ENCODE results near the gene C16orf46.

The C16orf46 gene

DNA sequence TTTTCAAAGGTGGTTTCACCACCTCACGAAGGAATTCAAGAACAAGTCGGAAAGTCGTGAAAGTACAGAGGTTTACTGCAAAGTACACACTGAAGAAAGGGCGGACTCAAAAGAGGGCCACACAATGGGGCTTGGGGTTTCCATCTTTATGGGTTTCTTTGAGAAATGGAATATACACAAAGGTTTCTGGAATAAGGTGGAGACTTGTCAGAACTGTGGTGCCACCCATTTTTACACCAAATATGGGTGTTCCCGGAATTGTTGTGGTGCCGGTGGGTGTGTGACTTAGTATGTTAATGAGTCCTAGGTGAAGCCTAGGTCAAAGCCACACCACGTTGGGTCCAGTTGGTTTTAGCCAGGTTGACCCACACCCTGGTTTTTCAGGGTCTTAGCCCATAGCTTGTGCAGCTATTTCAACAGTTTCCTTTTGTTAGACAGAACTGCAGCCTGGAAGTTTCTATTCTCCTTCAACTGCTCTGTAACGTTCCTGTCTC, 19.7 kb upstream of the C16orf46 start:
- TF ChIP-seq, protein P1, sequence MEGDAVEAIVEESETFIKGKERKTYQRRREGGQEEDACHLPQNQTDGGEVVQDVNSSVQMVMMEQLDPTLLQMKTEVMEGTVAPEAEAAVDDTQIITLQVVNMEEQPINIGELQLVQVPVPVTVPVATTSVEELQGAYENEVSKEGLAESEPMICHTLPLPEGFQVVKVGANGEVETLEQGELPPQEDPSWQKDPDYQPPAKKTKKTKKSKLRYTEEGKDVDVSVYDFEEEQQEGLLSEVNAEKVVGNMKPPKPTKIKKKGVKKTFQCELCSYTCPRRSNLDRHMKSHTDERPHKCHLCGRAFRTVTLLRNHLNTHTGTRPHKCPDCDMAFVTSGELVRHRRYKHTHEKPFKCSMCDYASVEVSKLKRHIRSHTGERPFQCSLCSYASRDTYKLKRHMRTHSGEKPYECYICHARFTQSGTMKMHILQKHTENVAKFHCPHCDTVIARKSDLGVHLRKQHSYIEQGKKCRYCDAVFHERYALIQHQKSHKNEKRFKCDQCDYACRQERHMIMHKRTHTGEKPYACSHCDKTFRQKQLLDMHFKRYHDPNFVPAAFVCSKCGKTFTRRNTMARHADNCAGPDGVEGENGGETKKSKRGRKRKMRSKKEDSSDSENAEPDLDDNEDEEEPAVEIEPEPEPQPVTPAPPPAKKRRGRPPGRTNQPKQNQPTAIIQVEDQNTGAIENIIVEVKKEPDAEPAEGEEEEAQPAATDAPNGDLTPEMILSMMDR (IDR thresholded peaks at IDR 0.05; ENCODE audit: extremely low read depth, insufficient read depth, missing control alignments) = no peak
- in situ Hi-C loops (cut with MboI; ENCODE audit: low pct_unique_long_range_greater_than_20kb, low sequenced_read_pairs, unreplicated experiment) = no loop called here
- DNase-seq (ENCODE audit: low spot score) = no peak

DNA sequence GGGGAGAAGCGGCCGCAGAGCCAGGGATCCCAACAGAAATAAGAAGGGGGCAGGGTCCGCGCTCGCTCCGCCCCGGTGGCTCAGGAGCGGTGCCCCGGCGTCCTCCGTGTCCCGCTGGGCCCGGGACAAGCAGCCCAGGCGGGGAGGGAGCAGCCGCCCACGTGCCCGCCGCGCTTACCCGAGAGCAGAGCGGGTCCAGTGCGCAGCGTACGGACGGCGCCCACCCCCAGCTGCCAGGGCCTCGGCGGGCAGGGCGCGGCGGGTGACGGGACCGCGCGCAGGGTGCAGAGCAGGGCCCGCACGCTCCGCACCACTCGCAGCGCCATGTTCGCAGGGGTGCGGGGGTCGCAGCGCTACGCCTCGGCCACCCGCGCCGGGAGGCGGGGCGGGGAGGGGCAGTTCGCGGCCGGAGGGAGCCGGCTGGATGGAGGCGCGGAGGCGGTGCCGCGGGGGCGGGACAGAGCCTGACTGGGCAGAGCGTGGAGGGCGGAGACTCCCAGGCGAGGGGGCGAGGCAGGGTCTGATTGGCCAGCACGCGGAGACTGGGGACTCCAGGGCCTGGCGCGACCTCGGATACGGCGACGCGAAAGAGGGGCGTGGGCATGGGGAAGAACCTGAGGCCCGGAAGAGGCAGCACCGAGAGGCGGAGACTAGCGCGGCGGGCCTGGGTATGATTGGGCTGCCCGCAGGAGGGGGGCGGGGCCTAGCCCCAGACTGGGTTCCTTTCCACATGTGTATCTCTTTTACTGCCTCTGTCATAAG, 19.1 kb upstream of the C16orf46 start, which contains the start of gene GCSH:
TSS of gene GCSH (minus strand) at position 443 of the 762 bp plus-strand sequence. CDS start at position 326, 117 bp downstream.
- peak; percentile 96 for DNase-seq (ENCODE audit: low spot score)
- in situ Hi-C loops (cut with MboI; ENCODE audit: low pct_unique_long_range_greater_than_20kb, low sequenced_read_pairs, unreplicated experiment) = no loop called here
- TF ChIP-seq, protein P1 (IDR thresholded peaks at IDR 0.05; ENCODE audit: extremely low read depth, insufficient read depth, missing control alignments) = no peak

DNA sequence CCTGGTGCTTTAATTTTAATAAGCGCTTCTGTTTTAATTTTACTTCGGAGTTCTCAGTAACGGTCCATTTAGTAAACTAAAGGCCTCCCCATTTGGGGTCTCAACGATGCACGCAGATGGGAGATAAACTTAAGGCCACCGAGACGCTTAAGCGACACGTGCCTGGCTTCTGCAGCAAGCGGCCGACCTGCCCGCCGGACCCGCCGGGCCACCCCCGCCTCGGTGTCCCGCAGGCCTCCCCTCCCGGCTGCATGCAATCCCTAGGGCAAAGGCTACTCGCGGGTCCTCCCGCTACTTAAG, 18.6 kb upstream of the C16orf46 start:
- TF ChIP-seq, protein P1 (IDR thresholded peaks at IDR 0.05; ENCODE audit: extremely low read depth, insufficient read depth, missing control alignments) = no peak
- in situ Hi-C loops (cut with MboI; ENCODE audit: low pct_unique_long_range_greater_than_20kb, low sequenced_read_pairs, unreplicated experiment) = no loop called here
- DNase-seq (ENCODE audit: low spot score) = no peak

DNA sequence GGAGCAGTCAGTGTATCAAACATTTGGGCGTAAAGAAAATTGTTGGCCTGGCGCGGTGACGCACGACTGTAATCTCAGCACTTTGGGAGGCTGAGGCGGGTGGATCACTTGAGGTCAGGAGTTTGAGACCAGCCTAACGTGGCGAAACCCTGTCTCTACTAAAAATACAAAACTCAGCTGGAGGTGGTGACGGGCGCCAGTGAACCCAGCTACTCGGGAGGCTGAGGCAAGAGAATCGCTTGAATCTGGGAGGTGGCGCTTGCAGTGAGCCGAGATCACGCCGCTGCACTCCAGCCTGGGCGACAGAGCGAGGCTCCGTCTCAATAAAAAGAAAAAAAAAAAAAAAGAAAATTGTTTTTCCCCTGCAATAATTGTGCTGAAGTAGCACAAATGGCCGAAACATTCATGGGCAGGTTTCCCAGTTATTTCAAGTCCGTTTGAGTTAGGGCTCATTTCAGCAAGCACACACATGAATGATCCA, 17.8 kb upstream of the C16orf46 start:
- DNase-seq (ENCODE audit: low spot score) = no peak
- TF ChIP-seq, protein P1 (IDR thresholded peaks at IDR 0.05; ENCODE audit: extremely low read depth, insufficient read depth, missing control alignments) = no peak
- in situ Hi-C loops (cut with MboI; ENCODE audit: low pct_unique_long_range_greater_than_20kb, low sequenced_read_pairs, unreplicated experiment) = no loop called here

DNA sequence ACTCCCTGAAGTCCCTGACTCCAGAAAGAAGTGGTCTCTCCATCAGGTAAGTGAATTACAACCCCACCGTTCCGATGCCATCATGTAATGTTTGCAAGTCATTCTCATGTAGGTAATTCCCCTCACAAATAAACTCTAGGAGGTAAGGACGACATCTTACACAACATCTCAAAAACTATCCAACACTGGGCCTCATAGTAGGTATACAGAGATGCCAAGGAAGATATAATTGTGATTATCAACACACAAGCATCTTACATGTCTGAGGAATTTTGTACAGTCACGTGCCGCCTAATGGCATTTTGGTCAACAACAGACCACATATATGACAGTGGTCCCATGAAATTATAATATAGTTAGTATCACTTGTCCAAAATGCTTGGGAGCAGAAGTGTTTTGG, 11.8 kb upstream of the C16orf46 start:
- DNase-seq (ENCODE audit: low spot score) = no peak
- TF ChIP-seq, protein P1 (IDR thresholded peaks at IDR 0.05; ENCODE audit: extremely low read depth, insufficient read depth, missing control alignments) = no peak
- in situ Hi-C loops (cut with MboI; ENCODE audit: low pct_unique_long_range_greater_than_20kb, low sequenced_read_pairs, unreplicated experiment) = no loop called here

DNA sequence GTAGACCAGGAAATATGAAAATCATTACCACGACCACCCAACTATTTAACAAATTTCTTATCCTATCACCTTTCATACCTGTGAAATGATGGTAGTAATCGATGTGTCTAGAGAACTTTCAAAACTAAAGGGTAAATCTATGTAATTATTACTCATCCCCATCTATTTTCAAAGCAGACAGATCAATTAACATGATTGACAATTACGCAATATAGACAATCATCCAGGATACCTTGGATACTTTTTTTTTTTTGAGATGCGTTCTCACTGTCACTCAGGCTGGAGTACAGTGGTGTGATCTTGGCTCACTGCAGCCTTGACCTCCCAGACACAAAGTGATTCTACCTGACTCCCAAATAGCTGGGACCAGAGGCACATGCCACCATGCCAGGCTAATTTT, 4.0 kb upstream of the C16orf46 start:
- in situ Hi-C loops (cut with MboI; ENCODE audit: low pct_unique_long_range_greater_than_20kb, low sequenced_read_pairs, unreplicated experiment) = no loop called here
- TF ChIP-seq, protein P1 (IDR thresholded peaks at IDR 0.05; ENCODE audit: extremely low read depth, insufficient read depth, missing control alignments) = no peak
- no peak for DNase-seq (ENCODE audit: low spot score)
